GM21381 (cell line): ENCODE data around the gene RAB3B.
"Not testable (repeated sequence)": the region's sequence is repeated elsewhere in the genome, so short reads cannot be mapped to it uniquely, and the experiment has no call there.

Experiments
- ATAC-seq: cut with Tn5 transposase; IDR thresholded peaks from one replicate; pipeline ENCODE4 v1.9.1; 2021; ENCODE audit warnings: mild to moderate bottlenecking, moderate library complexity; ENCODE audit not compliant: unreplicated experiment

RAB3B gene

GRCh38 chr1:51989582-51990477 lies 670 bp downstream of the RAB3B start:
- ATAC-seq = no peak

DNA sequence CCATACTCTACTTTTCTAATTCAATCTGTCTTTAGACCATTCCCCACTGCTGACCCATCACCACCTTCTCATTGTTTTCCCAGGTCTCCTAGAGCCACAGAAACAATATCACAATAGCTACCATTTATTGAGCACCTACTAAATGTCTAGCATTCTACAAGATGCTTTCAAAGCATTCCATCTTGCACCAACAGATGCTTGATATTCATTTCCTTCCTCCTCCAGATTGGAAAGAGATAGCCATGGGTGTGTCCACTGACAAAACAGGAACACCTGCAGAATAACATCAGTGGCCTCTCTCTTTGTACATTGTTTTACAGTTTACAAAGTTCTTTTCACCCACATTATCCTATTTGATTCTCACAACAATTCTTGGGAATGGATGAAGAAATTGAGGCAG lies 2.2 kb downstream of the RAB3B start:
- ATAC-seq = no peak

- ATAC-seq = no peak
These were observed 3.8 kb downstream of the RAB3B start for GRCh38 chr1:51986718-51987117.

GRCh38 chr1:51982161-51982560 lies 8.3 kb downstream of the RAB3B start:
- ATAC-seq = no peak

DNA sequence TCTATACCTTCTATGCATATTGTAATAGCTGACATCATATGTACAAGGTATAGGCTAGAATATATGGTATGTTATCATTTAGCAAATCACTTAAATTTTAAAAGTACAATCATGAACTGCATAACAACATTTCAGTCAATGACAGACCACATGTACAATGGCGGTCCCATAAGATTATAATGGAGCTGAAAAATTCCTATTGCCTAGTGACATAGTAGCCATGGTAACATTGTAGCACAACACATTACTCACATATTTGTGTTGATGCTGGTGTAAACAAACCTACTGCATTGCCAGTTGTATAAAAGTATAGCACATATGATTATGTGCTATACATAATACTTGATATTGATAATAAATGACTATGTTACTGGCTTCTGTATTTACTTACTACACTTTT lies 8.9 kb downstream of the RAB3B start:
- ATAC-seq = no peak

DNA sequence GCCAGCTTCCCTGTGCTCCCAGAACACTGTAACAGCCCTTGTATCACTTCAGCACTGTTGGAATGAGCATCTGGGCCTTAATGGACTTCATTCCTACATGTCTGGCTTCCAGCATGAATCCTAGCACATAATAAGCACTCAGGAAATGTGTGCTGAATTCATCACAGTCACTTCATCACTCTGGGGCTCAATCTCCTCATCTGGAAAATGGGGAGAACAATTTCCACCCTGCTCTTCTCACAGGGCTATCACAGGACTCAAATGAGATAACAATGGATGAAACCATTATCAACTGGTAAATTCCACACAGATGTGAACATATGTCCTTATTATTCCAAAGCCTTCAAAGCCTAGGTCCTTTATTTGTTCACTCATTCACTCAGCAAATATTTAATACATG lies 12.4 kb downstream of the RAB3B start:
- no peak for ATAC-seq

- no peak for ATAC-seq
These were observed 13.5 kb downstream of the RAB3B start for GRCh38 chr1:51976846-51977602.

DNA sequence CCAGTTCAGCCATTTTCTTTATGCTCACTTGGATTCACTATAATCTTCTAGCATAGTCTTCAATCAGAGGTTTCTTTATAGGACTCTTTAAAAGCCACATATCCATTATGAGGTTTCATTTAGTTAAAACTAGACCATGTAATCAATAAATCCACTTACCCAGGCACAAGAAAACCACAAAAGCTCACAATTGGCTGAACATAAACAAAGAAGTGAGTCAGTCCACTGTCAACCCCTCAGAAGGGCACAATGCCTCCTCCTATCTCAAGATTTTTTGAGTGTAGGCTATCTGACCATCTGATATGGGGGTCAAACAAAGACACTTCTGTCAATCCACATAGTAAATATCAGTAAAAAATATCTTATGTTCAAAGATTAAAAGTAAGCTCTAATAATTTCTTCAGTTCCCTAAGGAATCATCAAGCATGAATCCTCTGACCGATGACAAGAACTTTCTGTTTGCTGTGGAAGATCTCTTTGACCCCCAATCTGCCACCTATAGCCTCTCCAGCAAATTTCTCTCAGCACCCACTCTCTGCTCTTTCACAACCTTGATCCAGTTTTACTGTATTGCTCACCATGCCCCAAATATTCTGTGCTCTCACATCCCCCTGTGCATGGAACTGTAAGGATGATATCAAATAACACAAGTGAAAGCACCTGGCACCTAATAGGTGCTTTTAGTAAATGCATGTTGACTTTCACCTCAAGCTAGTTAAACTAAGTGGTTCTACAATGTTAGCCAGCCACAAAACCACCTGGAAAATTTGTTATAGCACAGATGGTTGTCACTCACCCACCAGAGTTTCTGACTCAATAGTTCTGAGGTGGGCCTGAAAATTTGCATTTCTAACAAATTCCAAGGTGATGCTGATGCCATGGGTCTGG lies 16.7 kb downstream of the RAB3B start:
- ATAC-seq = no peak

DNA sequence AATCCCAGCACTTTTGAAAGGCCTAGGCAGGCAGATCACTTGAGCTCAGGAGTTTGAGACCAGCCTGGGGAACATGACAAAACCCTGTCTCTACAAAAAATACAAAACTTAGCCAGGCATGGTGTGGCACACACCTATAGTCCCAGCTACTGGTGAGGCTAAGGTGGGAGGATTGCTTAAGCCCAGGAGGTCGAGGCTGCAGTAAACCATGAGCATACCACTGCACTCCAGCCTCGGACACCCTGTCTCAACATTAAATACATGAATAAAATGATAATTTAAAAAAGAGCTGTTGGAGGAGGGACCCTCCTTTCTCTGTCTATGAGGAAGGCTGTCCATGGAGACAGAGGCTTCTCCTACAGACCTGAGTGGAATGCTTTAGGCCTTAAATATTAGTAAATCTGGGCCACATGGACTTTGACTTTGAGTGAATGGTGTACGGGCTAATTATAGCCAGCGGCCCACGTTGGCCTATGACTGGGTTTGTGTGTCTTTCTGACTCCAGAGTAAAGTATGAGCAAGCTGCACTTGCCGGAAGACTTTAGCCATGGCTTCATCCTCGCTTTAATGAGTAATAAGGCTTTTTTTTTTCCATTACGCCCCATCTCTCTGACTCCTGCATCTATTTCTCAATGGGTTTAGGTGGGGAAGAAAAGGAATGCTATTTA lies 21.3 kb downstream of the RAB3B start:
- no peak for ATAC-seq

- ATAC-seq = no peak
These were observed 21.9 kb downstream of the RAB3B start for GRCh38 chr1:51968632-51969031.

DNA sequence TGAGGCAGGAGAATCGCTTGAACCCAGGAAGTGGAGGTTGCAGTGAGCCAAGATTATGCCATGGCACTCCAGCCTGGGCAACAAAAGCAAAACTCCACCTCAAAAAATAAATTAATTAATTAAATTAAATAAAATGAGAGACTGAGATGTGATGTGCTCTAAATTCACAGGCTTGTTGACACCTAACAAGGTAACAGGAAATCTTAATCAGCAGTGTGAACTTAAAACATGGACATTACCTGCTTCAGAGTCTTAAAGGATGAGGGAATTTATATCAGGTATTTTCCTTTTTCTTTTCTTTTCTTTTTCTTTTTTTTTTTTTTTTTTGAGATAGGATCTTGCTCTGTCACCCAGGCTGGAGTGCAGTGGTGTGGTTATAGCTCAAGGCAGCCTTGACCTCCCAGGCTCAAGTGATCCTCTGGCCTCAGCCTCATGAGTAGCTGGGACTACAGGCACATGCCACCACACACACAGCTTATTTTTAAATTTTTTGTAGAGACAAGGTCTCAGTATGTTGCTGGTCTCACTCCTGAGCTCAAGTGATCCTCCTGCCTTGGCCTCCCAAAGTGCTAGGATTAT lies 23.2 kb downstream of the RAB3B start:
- not testable (repeated sequence) for ATAC-seq

DNA sequence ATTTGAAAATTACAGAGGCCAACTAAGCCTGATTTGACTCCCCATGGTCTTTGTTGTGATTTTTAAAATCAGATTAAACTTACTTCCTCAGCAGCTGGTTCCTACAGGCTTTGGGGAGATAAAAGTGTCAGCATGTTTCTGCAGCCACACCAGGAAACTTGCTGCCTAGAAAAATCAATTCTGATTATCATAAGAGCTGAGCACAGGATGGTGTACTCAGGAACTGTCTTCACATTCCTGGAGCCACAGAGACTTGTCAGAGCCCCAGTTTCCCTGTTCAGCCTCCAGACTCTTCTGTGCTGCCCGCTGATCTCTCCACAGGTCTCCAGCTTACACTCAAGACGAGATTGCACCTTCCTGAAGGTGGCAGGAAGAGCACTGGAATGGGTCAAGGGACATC lies 23.9 kb downstream of the RAB3B start:
- no peak for ATAC-seq

- ATAC-seq = no peak
These were observed 26.2 kb downstream of the RAB3B start for GRCh38 chr1:51964309-51964696.

GRCh38 chr1:51963592-51964308 lies 26.8 kb downstream of the RAB3B start:
- ATAC-seq = no peak

- ATAC-seq = no peak
These were observed 27.8 kb downstream of the RAB3B start for GRCh38 chr1:51962486-51963356.

- no peak for ATAC-seq
These were observed 28.5 kb downstream of the RAB3B start for GRCh38 chr1:51961954-51962353.

DNA sequence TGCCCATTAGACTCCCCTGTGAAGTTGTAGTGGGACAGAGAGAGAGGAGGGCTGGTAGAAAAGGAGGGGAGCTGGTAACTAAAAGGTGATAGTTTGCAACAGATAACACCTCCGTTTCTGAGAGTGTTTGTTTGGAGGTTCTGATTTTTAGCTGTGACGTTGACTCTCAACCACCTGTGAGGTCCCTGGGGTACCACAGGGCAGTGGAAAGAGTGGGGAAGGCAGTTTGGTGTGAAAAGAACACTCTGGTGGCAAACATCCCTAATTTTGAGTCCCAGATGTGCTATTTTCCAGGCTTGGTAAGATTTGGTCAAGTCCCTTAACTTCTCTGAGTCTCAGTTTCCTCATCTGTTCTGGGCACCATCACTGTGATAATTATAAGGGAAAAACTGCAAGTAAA lies 29.3 kb downstream of the RAB3B start:
- no peak for ATAC-seq

DNA sequence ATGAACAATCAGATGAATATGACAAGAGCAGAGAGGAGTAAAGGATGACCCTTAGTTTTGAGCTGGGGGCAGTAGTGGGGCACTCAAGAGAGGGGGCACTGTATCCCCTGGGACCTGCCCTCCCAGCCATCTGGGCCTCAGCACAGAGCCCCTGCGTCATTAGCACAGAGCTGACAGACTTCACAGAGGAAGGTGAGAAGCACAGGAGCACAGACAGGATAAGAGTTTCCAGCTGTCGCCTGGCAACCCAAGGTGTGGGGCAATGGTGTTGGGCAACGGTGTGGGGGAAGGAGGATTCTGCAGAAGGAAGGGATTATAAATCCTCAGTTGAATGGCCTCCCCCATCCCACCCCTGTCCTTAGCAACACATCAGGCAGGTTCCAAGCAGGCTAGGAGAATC lies 30.2 kb downstream of the RAB3B start:
- no peak for ATAC-seq

GRCh38 chr1:51958824-51959223 lies 31.7 kb downstream of the RAB3B start:
- ATAC-seq = no peak
